GM18907 (cell line): ENCODE data around the gene GPM6B.
"Not testable (repeated sequence)": the region's sequence is repeated elsewhere in the genome, so short reads cannot be mapped to it uniquely, and the experiment has no call there.

ENCODE experiments used
- ATAC-seq: cut with Tn5 transposase; IDR thresholded peaks from one replicate; pipeline ENCODE4 v1.9.1; 2021; ENCODE audit warnings: mild to moderate bottlenecking, moderate library complexity; ENCODE audit not compliant: unreplicated experiment

The GPM6B gene

DNA sequence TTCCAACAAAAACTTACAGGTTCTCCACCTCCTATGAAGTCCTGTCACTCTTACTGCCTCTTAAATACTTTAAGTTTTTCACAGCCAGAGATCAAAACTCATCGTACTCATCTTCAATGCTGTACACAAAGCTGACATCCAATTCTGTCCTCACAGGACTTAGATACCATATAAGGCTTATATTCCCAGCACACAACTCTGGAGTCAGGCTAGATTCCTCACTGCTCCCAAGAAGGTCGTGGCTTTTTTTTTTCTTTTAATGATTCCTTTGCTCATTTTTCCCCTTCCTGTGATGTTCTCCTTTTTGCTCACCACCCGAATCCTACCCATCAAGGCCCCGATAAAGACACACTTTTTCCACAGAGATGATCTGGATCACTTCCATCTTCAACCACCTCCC, 83.4 kb downstream of the GPM6B start:
- no peak for ATAC-seq

DNA sequence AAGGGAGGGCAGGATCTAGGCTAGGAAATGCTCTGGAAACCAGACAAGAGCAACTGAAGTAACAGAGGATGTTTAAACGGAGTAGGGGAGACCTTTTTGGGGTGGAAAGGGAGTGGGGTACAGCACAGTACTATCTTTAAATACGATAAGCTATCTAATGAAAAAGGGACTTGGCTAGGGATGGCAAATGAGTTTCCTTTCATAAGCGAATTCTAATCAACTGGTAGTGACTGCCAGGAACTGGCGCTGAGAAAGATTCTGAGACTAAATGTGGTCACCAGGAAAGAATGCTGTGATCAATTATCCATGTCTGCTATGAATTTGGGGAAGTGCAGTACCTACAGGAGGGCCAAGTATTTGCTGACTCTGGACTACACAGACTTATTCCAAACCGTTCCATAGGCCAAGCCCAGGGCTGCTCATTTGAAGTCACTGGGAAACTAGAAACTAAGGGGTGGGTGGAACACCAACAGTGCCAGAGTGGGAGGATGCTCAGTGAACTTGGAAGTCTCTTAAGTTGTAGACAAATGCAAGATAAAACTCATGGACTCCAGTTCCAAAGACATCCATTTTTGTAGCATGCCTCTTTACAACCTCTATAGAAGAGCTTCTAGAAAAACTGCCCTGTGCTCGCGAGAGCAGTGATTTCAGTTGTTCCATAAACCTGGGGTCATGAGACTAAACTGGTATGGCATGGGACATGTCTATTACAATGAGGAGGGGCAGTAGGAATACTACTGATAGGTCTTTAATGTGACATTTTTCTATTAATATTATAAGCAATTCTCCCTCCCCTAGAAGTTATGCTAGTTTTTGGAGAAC, 84.4 kb downstream of the GPM6B start:
- no peak for ATAC-seq

DNA sequence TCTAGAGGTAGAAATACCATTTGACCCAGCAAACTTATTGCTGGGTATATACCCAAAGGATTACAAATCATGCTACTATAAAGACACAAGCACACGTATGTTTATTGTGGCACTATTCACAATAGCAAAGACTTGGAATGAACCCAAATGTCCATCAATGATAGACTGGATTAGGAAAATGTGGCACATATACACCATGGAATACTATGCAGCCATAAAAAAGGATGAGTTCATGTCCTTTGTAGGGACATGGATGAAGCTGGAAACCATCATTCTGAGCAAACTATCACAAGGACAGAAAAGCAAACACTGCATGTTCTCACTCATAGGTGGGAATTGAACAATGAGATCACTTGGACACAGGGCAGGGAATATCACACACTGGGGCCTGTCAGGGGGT, 86.4 kb downstream of the GPM6B start:
- not testable (repeated sequence) for ATAC-seq

DNA sequence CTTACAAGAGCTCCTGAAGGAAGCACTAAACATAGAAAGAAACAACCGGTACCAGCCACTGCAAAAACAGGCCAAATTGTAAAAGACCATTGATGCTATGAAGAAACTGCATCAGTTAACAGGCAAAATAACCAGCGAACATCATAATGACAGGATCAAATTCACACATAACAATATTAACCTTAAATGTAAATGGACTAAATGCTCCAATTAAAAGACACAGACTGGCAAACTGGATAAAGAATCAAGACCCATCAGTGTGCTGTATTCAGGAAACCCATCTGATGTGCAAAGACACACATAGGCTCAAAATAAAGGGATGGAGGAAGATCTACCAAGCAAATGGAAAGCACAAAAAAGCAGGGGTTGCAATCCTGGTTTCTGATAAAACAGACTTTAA, 90.3 kb downstream of the GPM6B start:
- ATAC-seq: not testable (repeated sequence)

DNA sequence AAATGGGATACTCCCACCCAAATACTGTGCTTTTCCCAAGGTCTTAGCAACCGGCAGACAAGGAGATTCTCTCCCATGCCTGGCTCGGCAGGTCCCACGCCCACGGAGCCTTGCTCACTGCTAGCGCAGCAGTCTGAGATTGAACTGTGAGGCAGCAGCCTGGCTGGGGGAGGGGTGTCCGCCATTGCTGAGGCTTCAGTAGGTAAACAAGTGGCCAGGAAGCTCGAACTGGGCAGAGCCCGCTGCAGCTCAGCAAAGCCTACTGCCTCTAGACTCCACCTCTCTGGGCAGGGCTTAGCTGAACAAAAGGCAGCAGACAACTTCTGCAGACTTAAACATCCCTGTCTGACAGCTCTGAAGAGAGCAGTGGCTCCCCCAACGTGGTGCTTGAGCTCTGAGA, 92.0 kb downstream of the GPM6B start:
- not testable (repeated sequence) for ATAC-seq

DNA sequence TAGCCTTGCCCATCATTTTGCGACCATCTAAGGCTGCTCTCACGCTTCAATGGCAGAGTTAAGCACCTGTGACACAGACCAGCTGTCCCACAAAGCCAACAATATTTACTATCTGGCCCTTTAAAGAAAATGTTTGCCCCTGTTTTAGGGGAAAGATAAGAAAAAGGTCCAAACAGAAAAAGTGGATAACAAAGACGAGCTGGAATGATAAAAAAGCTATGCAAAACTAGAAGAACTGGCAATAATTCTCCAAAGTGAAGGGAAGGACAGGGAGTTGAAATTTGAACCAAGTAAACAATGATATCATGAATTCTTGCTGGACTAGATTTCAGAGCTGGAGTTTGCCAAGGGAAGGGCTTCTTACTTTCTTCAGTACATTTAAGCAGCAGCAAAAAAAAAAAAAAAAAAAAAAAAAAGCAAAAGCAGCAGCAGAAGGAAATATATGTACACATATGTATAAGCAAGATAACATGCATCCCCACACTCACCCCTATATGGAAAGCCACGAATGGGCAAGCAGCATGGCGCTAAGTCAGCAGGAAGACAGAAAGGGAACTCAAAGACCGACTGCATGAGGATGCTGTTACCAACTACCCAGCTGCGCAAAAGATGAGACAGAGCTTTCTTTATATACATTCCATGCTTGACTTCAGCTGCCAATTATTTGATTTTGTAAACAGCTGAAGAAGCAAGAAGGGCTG, 94.9 kb downstream of the GPM6B start:
- ATAC-seq: no peak

DNA sequence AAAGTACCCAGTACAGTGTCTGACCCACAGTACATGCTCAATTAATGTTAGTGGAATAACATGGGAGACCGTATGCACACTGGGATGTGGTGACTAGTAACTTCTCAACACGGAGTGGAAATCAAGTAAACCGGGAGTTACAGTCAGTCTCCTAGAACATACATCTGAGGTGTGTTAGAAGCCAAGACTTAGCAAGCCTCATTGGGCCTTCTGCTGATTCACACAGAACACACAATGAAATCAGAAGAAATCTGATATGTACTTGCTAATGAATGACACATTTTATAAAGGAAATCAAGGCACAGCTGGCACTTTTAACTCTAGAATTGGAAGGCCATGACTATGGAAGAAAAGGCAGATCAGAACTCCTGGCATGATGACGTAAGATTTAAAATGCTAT, 95.5 kb downstream of the GPM6B start:
- ATAC-seq: no peak
